SHP77 (cell line): ENCODE results near the gene CDRT4.

Experiments
- DNase-seq, 2 experiments: peaks; one replicate each; lab custom pipeline; 2025; lab: John Stamatoyannopoulos, UW

Gene CDRT4

GRCh38 chr17:15393414-15393813 is 74.0 kb downstream of the CDRT4 start:
- DNase-seq: no peak

DNA sequence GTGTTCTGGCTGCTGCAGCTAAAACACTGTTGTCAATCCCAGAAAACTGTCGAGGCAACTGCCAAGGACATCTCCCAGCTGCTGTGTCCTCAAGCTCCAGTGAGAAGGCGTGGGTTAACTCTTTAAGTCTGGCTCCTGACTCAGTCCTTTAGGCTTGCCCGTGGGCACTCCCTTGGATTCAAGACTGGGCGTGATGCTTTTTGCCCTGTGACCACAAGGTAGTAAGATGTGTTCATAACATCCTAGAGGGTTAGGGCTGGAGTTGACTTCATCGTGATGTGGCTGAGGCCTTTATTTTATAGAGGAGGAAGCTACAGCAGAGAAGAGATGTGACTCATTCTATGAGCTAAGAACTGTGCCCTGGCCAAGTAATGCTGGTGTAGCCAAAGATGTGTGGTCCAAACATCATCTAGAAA is 75.1 kb downstream of the CDRT4 start:
- no peak for DNase-seq

DNA sequence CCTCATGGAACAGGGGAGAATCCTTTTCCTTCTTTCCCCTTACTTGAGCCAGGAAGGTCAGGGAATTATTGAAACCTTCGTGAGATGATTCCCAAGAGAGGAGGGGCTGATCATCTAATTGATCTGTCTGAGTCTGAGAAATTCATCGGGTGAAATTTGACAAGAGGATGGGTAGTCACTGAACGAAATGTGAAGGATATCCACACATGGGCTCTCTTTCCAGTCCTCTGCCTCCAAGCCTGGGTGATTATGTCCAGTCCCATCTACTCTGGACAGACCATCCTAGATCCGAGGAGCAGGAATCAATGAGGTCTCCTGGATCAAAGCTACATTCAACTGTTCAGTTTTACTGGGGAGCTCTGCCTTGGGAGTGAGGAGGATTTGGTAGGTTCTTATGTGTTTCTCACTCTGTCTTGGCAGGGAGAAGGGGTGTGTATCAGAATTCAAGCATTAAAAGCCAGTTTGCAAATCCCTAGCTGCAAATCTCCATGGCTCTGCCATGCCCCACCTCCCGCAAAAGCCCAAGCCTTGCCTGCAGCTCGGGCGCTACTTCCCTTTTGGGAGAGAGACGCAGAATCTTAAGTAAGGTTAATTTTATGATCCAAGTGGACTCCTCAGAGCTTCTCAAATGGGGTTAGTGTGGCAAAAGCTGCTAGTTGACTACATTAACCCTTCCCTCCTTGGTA is 78.9 kb downstream of the CDRT4 start:
- DNase-seq: no peak

DNA sequence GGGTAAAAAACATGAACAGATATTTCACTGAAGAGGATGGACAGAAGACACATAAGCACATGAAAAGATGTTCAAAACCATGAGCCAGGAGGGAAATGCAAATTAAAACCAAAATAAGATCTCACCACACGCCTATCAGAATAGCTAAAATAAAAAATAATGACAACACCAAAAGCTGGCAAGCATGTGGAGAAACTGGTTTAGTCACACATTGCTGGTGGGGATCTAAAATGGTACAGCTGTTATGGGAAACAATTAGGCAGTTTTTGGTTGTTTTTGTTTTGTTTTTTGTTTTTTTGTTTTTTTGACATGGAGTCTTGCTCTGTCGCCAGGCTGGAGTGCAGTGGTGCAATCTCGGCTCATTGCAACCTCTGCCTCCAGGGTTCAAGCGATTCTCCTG is 81.3 kb downstream of the CDRT4 start:
- no peak for DNase-seq
